ENCODE results near the gene MORF4L1. TPM values are rescaled to one million over a fixed set of nuclear protein-coding genes. Genes with fewer than 3 reads are reported as not detected.

Gene MORF4L1
- total RNA-seq, 1 experiment from 2014 or later, result 503 TPM

GRCh38 chr15:78840661-78841375 lies 31.9 kb upstream of the MORF4L1 start (continued):
- TF ChIP-seq TEAD4 (CRISPR knock-in tag; IDR thresholded peaks at IDR 0.05) (no peak), FOXJ3 (CRISPR knock-in tag; IDR thresholded peaks at IDR 0.05; ENCODE audit: borderline replicate concordance) (no peak), CBFB (CRISPR knock-in tag; IDR thresholded peaks at IDR 0.05; ENCODE audit: low read depth) (no peak), CDX4 (CRISPR knock-in tag; IDR thresholded peaks at IDR 0.05; ENCODE audit: borderline replicate concordance) (no peak), MXD4 (CRISPR knock-in tag; IDR thresholded peaks at IDR 0.05; ENCODE audit: borderline replicate concordance) (no peak), TP53 (CRISPR knock-in tag; IDR thresholded peaks at IDR 0.05) (no peak), CREM (CRISPR knock-in tag; IDR thresholded peaks at IDR 0.05) (no peak), EMX1 (CRISPR knock-in tag; IDR thresholded peaks at IDR 0.05) (no peak), FOXP1 (CRISPR knock-in tag; IDR thresholded peaks at IDR 0.05; ENCODE audit: borderline replicate concordance) (no peak)

GRCh38 chr15:78841376-78841706 lies 31.3 kb upstream of the MORF4L1 start:
- H3K36me3 Mint-ChIP-seq, result no peaks in the 10 kb centered on the region
- POLR2A ChIA-PET, result no interaction called here
- H3K9me3 Mint-ChIP-seq, result peaks cover 7% of the 10 kb centered on the region
- H3K4me1 Mint-ChIP-seq, result 0 out of 2 replicates have a peak, but pooled peaks cover 10% of the 10 kb centered on the region
- H3K27ac Mint-ChIP-seq, result no peak overlapping the region
- CTCF ChIA-PET, result no interaction called here
- H3K4me3 Mint-ChIP-seq, result no peak overlapping the region
- no peak for DNase-seq (ENCODE audit: low spot score)
- no peak for TF ChIP-seq FOXP1 (CRISPR knock-in tag; IDR thresholded peaks at IDR 0.05; ENCODE audit: borderline replicate concordance)
- no peak for TF ChIP-seq CBFB (CRISPR knock-in tag; IDR thresholded peaks at IDR 0.05; ENCODE audit: low read depth)
- no peak for TF ChIP-seq PREB (CRISPR knock-in tag; IDR thresholded peaks at IDR 0.05; ENCODE audit: borderline replicate concordance)
- TF ChIP-seq RORB (CRISPR knock-in tag; IDR thresholded peaks at IDR 0.05), result no peak
- TF ChIP-seq ATF6 (CRISPR knock-in tag; IDR thresholded peaks at IDR 0.05), result no peak
- no peak for TF ChIP-seq NFYB (CRISPR knock-in tag; conservative IDR thresholded peaks at IDR 0.05; ENCODE audit: low read depth)
- TF ChIP-seq ZNF317 (CRISPR knock-in tag; IDR thresholded peaks at IDR 0.05; ENCODE audit: borderline replicate concordance, low read depth), result no peak
- TF ChIP-seq ATF1 (CRISPR knock-in tag; IDR thresholded peaks at IDR 0.05), result no peak
- TF ChIP-seq NR3C1 (CRISPR knock-in tag; conservative IDR thresholded peaks at IDR 0.05; ENCODE audit: low read depth), result no peak
- TF ChIP-seq TCF7 (CRISPR knock-in tag; IDR thresholded peaks at IDR 0.05; ENCODE audit: low read depth), result no peak
- no peak for TF ChIP-seq MXD4 (CRISPR knock-in tag; IDR thresholded peaks at IDR 0.05; ENCODE audit: borderline replicate concordance)
- TF ChIP-seq ZNF219 (CRISPR knock-in tag; IDR thresholded peaks at IDR 0.05; ENCODE audit: borderline replicate concordance), result no peak
- TF ChIP-seq ERG (CRISPR knock-in tag; IDR thresholded peaks at IDR 0.05), result no peak
- TF ChIP-seq TP53 (CRISPR knock-in tag; IDR thresholded peaks at IDR 0.05), result no peak
- no peak for TF ChIP-seq CREM (CRISPR knock-in tag; IDR thresholded peaks at IDR 0.05)
- no peak for TF ChIP-seq ZMAT4 (CRISPR knock-in tag; IDR thresholded peaks at IDR 0.05)
- no peak for TF ChIP-seq ZNF425 (CRISPR knock-in tag; conservative IDR thresholded peaks at IDR 0.05)
- TF ChIP-seq CREB1 (CRISPR knock-in tag; IDR thresholded peaks at IDR 0.05), result no peak
- no peak for TF ChIP-seq IRF2 (CRISPR knock-in tag; IDR thresholded peaks at IDR 0.05; ENCODE audit: borderline replicate concordance, low read depth)
- no peak for TF ChIP-seq JAZF1 (CRISPR knock-in tag; IDR thresholded peaks at IDR 0.05)
- no peaks in the 10 kb centered on the region; the same call in 1 of the 2 replicates for H3K27me3 Mint-ChIP-seq (ENCODE audit: low read depth)
- no peak for ATAC-seq
